Measurements from ENCODE around the gene RAMP2.

The RAMP2 gene

DNA sequence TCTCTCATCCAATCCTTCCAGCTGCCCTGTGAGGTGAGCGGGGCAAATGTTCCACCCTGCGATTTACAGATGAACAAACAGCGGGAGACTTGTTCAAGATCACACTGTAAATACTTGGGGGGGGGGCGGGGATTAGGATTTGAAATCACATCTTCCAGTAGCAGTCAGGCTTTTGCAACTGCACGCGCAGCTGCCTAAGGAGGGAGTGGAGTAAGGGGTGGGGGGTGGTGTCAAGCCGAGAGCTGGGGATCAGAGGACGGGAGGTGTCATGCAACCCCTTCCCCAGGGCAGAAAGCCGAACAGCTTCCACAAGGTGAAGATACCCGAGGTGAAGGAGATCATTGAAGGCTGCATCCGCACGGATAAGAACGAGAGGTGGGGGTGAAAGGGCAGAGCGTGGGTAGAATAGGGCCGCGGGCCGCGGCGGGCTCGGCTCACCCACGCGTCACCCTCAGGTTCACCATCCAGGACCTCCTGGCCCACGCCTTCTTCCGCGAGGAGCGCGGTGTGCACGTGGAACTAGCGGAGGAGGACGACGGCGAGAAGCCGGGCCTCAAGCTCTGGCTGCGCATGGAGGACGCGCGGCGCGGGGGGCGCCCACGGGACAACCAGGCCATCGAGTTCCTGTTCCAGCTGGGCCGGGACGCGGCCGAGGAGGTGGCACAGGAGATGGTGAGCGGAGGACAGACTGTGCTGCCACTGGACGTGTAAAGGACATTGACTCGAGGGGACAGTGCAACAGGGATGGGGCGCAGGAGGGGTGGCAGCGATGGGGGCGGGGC lies 24.0 kb downstream of the RAMP2 start:
- TF ChIP-seq, protein P1, sequence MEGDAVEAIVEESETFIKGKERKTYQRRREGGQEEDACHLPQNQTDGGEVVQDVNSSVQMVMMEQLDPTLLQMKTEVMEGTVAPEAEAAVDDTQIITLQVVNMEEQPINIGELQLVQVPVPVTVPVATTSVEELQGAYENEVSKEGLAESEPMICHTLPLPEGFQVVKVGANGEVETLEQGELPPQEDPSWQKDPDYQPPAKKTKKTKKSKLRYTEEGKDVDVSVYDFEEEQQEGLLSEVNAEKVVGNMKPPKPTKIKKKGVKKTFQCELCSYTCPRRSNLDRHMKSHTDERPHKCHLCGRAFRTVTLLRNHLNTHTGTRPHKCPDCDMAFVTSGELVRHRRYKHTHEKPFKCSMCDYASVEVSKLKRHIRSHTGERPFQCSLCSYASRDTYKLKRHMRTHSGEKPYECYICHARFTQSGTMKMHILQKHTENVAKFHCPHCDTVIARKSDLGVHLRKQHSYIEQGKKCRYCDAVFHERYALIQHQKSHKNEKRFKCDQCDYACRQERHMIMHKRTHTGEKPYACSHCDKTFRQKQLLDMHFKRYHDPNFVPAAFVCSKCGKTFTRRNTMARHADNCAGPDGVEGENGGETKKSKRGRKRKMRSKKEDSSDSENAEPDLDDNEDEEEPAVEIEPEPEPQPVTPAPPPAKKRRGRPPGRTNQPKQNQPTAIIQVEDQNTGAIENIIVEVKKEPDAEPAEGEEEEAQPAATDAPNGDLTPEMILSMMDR (IDR thresholded peaks at IDR 0.05), result no peak
- TF ChIP-seq ZFX (IDR thresholded peaks at IDR 0.05; ENCODE audit: borderline replicate concordance), result no peak
- H3K27ac ChIP-seq, result no peak overlapping the region

DNA sequence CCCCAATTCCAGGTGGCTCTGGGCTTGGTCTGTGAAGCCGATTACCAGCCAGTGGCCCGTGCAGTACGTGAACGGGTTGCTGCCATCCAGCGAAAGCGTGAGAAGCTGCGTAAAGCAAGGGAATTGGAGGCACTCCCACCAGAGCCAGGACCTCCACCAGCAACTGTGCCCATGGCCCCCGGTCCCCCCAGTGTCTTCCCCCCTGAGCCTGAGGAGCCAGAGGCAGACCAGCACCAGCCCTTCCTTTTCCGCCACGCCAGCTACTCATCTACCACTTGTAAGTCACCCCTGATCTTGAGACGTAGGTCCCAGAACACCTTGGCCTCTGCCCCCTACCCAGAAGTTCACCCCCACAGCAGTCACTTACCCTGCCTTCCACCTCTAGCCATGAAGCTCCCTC lies 26.2 kb downstream of the RAMP2 start:
- TF ChIP-seq, protein P1 (IDR thresholded peaks at IDR 0.05), result no peak
- TF ChIP-seq ZFX (IDR thresholded peaks at IDR 0.05; ENCODE audit: borderline replicate concordance), result no peak
- no peak overlapping the region for H3K27ac ChIP-seq

DNA sequence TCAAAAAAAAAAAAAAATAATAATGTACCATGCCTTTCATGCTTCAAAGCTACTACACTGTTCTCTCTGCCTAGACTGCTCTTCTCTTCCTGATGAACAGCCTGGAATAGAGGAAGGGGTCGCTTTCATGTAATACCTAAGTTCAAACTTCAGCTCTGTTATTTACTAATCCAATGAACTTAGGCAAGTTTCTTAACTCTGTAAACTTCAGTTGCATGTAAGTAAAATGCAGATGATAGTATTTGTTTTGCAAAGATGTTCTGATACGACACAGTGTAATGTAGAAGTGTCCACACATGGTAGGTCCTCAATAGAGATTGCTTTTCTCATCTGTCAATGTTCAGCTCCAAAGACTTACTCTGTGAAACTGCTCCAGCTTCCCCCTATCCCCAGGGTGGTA lies 30.9 kb downstream of the RAMP2 start:
- no peak for TF ChIP-seq ZFX (IDR thresholded peaks at IDR 0.05; ENCODE audit: borderline replicate concordance)
- TF ChIP-seq, protein P1 (IDR thresholded peaks at IDR 0.05), result no peak
- no peak overlapping the region for H3K27ac ChIP-seq

DNA sequence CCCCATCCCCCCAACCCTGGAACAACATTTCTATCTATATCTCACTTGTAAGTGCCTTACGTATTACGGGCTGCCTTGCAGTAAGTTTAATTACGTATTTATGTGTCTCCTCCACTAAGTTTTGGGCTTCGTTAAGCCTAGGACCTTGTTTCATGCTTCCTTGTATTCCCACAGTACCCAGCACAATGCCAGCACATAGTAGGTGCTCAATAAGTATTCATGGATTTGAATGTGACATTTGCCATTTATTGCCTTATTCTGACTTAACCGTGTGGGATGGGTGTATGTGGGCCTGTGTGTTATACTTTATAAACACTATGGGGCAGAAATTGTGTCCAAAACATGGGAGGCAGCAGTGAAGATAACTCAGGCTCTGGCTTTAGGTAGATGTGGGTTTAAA lies 31.5 kb downstream of the RAMP2 start:
- TF ChIP-seq ZFX (IDR thresholded peaks at IDR 0.05; ENCODE audit: borderline replicate concordance), result no peak
- TF ChIP-seq, protein P1 (IDR thresholded peaks at IDR 0.05), result no peak
- H3K27ac ChIP-seq, result no peak overlapping the region

DNA sequence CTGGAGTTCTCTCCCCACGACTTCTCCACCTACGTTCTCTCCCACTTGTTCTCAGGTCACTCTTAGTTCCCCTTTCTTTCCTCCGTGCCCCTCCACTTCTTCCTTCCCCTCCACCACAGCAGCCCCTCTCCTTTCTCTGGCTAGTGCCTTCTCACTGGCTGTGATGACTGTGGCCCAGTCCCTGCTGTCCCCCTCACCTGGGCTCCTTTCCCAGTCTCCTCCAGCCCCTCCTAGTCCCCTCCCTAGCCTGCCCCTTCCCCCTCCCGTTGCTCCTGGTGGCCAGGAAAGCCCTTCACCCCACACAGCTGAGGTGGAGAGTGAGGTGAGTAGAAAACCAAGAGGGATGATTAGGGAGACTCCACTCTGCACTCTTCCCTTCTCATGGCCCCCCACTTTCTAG lies 34.0 kb downstream of the RAMP2 start:
- H3K27ac ChIP-seq, result peak overlapping the region; percentile 13; the same call in 1 of the 2 replicates
- no peak for TF ChIP-seq ZFX (IDR thresholded peaks at IDR 0.05; ENCODE audit: borderline replicate concordance)
- TF ChIP-seq, protein P1 (IDR thresholded peaks at IDR 0.05), result no peak

DNA sequence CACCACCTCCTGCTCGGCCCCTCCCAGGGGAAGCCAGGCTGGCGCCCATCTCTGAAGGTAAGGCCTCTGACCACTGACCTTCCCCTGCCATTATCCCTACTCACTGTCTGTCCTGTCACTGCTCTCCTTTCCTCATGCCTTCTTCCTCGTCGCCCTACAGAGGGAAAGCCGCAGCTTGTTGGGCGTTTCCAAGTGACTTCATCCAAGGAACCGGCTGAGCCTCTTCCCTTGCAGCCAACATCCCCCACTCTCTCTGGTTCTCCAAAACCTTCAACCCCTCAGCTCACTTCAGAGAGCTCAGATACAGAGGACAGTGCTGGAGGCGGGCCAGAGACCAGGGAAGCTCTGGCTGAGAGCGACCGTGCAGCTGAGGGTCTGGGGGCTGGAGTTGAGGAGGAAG lies 34.4 kb downstream of the RAMP2 start:
- H3K27ac ChIP-seq, result 0 out of 2 replicates have a peak overlapping the region, but pooled peaks have one; percentile 93
- no peak for TF ChIP-seq ZFX (IDR thresholded peaks at IDR 0.05; ENCODE audit: borderline replicate concordance)
- TF ChIP-seq, protein P1 (IDR thresholded peaks at IDR 0.05), result no peak

DNA sequence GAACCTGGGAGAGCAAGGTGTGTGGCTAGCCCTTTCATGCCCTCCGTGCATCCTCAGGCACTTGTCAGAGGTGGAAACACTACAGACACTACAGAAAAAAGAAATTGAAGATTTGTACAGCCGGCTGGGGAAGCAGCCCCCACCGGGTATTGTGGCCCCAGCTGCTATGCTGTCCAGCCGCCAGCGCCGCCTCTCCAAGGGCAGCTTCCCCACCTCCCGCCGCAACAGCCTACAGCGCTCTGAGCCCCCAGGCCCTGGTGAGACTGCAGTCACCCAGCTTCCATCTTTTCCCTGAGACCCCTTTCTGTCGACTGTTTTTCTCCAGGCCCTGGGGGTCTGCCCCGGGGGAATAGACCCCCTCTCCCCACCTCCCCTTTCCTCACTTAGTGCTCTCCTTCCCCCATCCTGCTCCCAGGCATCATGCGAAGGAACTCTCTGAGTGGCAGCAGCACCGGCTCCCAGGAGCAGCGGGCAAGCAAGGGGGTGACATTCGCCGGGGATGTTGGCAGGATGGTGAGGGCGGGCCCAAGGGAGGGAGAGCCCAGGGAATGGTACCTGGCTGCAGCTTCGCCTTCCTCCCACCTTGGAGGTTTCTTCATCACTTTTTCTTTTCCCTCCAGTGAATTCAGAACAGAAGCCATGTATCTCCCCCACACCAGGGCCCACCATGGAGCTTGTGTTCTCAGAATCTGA lies 35.2 kb downstream of the RAMP2 start:
- TF ChIP-seq, protein P1 (IDR thresholded peaks at IDR 0.05), result no peak
- no peak for TF ChIP-seq ZFX (IDR thresholded peaks at IDR 0.05; ENCODE audit: borderline replicate concordance)
- H3K27ac ChIP-seq, result peak overlapping the region; percentile 93
